GM20000 (cell line): ENCODE data around the gene LIPF.

Experiments used
- DNase-seq: peaks from one replicate; pipeline ENCODE4 v3.0.0; 2012; ENCODE audit warnings: low spot score
- CTCF ChIP-seq: IDR thresholded peaks from 2 replicates; pipeline ENCODE4 v1.5.1; 2012; ENCODE audit warnings: mild to moderate bottlenecking, control low read depth; ENCODE audit errors: extremely low read depth, missing control alignments

LIPF gene

GRCh38 chr10:88640186-88640585 lies 24.1 kb upstream of the LIPF start:
- no peak for TF ChIP-seq CTCF
- DNase-seq = no peak

DNA sequence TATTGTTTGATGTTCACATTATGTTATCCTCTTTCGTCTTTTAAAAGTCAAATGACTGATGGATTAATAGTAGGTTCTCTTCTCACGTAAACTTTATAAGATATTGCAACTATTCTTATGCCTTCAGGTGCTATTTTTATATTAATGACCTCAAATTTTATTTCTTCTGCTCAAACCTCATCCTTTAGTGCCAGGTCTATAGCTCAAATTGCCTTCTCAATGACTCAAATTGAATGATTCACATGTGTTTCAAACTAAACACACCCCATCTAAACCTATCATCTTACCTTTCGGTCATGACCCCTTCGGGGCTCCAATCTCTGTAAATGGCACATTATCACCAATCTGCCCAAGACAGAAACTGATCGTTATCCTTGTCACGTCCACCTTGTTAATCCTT lies 22.0 kb upstream of the LIPF start:
- TF ChIP-seq CTCF = no peak
- DNase-seq = no peak

GRCh38 chr10:88642963-88643362 lies 21.3 kb upstream of the LIPF start:
- no peak for DNase-seq
- TF ChIP-seq CTCF = no peak

- no peak for DNase-seq
- TF ChIP-seq CTCF = no peak
Observed at GRCh38 chr10:88647061-88647615, 17.1 kb upstream of the LIPF start.

- no peak for DNase-seq
- no peak for TF ChIP-seq CTCF
Observed at GRCh38 chr10:88651101-88651551, 13.1 kb upstream of the LIPF start.

GRCh38 chr10:88652616-88653015 lies 11.6 kb upstream of the LIPF start:
- no peak for TF ChIP-seq CTCF
- DNase-seq = no peak

DNA sequence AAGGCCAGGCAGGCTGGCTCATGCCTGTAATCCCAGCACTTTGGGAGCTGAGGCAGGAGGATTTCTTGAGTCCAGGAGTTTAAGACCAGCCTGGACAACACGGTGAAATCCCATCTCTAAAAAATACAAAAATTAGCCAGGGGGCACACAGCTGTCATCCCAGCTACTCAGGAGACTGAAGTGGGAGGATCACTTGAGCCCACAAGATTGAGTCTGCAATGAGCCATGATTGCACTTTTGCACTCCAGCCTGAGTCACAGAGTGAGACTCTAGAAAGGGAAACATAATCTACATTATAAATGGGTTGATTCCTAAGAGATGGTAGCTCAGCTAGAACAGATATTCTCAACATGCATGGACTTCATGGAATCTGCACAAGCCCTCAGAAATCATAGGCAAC lies 6.3 kb upstream of the LIPF start:
- DNase-seq = no peak
- TF ChIP-seq CTCF = no peak
